OCI-LY3 (cell line): ENCODE results near the gene LHX4.
A peak's percentile ranks its signal among the peaks of the same experiment; 100 is the strongest.

Source experiments
- H2AFZ ChIP-seq: fragments of 200-600, 300-600 bp; shearing (Covaris generic); 2 replicates; pipeline ENCODE4 v1.6.0; 2014; ENCODE audit warnings: antibody characterized with exemption, low read depth, low read length
- H3K27ac ChIP-seq: fragments of 200-600, 300-600 bp; sonication (generic); 2 replicates; pipeline ENCODE4 v1.5.1; 2014; ENCODE audit warnings: mild to moderate bottlenecking, low read length, moderate library complexity, mixed read lengths
- H3K27me3 ChIP-seq: fragments of 200-600, 300-600 bp; sonication (generic); 2 replicates; pipeline ENCODE4 v1.6.1; 2014; ENCODE audit warnings: low read depth, low read length, mixed read lengths
- H3K36me3 ChIP-seq: fragments of 200-600, 300-600 bp; sonication (generic); replicated peaks from 2 replicates; pipeline ENCODE3; 2014; ENCODE audit warnings: low read depth, low read length, mixed read lengths
- H3K4me1 ChIP-seq: fragments of 300-600, 200-600 bp; sonication (generic); 2 replicates; pipeline ENCODE4 v1.6.1; 2014; ENCODE audit warnings: low read length, mixed read lengths
- H3K4me2 ChIP-seq: fragments of 200-600, 300-600 bp; sonication (generic); 2 replicates; pipeline ENCODE4 v1.6.1; 2014; ENCODE audit warnings: low read length, mixed read lengths
- H3K4me3 ChIP-seq: fragments of 300-600, 200-600 bp; sonication (generic); 2 replicates; pipeline ENCODE4 v1.5.1; 2014; ENCODE audit warnings: antibody characterized with exemption, mild to moderate bottlenecking, low read length, moderate library complexity
- H3K79me2 ChIP-seq: fragments of 300-600, 200-600 bp; shearing (Covaris generic); 2 replicates; pipeline ENCODE4 v1.6.1; 2014; ENCODE audit warnings: mild to moderate bottlenecking, low read length, mixed read lengths
- H3K9ac ChIP-seq: fragments of 300-600, 200-600 bp; shearing (Covaris generic); 2 replicates; pipeline ENCODE4 v1.6.0; 2014; ENCODE audit warnings: mild to moderate bottlenecking, low read length, moderate library complexity
- H3K9me3 ChIP-seq: fragments of 200-600, 300-600 bp; shearing (Covaris generic); 2 replicates; pipeline ENCODE4 v1.6.1; 2014; ENCODE audit warnings: low read length, mixed read lengths; ENCODE audit not compliant: insufficient read depth
- H4K20me1 ChIP-seq: fragments of 200-600, 300-600 bp; sonication (generic); 2 replicates; pipeline ENCODE4 v1.6.1; 2016; ENCODE audit warnings: low read length, mixed read lengths; ENCODE audit not compliant: insufficient read depth
- EZH2phosphoT487 ChIP-seq: fragments of 200-600 bp; shearing (Covaris generic); IDR thresholded peaks from 2 replicates; pipeline ENCODE4 v1.6.1; 2018; ENCODE audit warnings: antibody characterized with exemption, mixed run types, low read depth
- TF ChIP-seq, protein P1 (sequence below): fragments of 200-600, 300-600 bp; sonication (generic); IDR thresholded peaks from 2 replicates; pipeline ENCODE4 v1.5.1; 2014; ENCODE audit warnings: antibody characterized with exemption, low read length, low read depth

LHX4 gene

DNA sequence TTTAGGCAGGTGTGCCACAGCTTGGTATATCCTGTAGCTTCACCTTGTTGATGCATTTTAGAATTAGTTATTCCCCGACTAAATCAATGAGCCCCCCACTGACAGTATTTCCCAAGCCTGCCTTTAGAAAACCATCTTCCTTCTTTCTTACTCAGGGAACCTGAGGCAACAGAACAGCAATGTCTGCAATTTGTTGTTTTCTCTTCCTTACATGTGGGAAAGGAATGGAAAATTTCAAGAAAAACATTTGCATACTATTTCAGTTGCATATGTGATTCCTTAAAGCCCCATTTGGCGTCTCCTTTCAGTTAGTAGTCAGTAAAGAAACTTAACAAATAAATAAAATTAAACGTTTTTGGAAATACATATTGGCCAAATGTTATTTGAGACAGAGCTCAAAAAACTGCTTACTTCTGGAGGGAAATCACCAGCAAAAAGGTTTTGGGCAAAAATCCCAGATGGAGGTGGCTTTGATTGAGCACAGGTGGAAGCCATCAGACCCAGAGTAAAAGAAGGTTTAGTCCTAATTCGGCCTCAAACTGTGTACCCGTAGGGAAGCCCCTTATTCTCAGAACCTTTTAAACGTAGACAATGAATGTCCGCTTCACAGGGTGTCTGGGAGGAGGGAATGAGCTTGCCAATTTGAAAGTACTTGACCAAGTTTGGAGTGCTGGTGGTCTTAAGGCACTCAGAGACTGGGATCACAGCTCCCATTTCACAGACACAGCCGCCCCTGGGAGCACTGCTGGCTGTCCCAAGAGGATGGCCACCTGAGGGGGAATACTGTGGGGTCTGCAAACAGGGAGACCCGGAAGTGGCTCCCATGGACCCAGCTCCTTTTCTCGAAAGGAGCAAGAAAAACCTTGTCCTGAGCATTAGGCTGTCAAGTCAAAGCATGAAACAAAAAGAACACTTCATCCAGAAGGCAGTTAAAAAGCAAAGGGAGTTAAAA lies 9.4 kb downstream of the LHX4 start:
- Histone ChIP-seq H3K4me2 (no peak overlapping the region), H3K27ac (no peak overlapping the region), H3K4me3 (no peak overlapping the region), H3K9me3 (no peaks in the 10 kb centered on the region), H3K79me2 (no peaks in the 10 kb centered on the region), H2AFZ (no peak overlapping the region), H3K27me3 (peaks cover 55% of the 10 kb centered on the region), H4K20me1 (no peaks in the 10 kb centered on the region), H3K4me1 (no peaks in the 10 kb centered on the region), H3K9ac (no peak overlapping the region), H3K36me3 (no peaks in the 10 kb centered on the region)
- TF ChIP-seq, protein P1, sequence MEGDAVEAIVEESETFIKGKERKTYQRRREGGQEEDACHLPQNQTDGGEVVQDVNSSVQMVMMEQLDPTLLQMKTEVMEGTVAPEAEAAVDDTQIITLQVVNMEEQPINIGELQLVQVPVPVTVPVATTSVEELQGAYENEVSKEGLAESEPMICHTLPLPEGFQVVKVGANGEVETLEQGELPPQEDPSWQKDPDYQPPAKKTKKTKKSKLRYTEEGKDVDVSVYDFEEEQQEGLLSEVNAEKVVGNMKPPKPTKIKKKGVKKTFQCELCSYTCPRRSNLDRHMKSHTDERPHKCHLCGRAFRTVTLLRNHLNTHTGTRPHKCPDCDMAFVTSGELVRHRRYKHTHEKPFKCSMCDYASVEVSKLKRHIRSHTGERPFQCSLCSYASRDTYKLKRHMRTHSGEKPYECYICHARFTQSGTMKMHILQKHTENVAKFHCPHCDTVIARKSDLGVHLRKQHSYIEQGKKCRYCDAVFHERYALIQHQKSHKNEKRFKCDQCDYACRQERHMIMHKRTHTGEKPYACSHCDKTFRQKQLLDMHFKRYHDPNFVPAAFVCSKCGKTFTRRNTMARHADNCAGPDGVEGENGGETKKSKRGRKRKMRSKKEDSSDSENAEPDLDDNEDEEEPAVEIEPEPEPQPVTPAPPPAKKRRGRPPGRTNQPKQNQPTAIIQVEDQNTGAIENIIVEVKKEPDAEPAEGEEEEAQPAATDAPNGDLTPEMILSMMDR, result no peak
- TF ChIP-seq EZH2phosphoT487, result no peak

DNA sequence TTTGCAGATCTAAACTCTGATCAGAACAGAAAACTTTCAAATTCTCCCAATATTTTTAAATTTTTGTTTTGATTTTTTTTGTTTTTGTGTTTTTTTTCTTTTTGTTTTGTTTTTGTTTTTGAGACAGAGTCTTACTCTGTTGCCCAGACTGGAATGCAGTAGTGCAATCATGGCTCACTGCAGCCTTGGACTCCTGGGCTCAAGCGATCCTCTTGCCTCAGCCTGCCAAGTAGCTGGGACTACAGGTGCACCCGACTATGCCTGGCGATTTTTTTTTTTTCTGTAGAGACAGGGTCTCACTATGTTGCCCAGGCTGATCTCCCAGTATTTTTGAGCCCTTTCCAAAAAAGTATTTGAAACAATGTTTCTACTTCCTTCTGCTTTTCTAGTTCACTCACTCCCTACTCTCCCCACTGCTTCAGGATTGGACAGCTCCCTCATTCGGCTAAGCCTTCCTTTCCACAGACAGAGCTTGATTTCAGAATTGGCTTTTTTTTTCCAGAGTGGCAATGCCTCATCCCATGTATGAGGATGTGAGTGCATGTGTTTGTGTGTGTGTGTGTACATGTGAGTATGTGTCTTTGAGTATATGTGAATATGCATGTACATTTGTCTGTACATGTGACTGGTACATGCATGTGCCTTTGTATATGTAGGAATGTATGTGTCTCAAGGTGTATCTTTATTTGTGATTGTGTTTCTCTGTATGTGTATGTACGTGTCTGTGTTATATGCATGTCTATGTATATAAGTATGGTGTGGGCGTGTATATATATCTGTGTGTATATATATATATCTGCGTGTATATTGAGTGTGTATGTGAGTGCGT lies 11.9 kb downstream of the LHX4 start:
- Histone ChIP-seq H3K9ac (no peak overlapping the region), H2AFZ (no peak overlapping the region), H3K4me2 (no peak overlapping the region), H3K36me3 (no peaks in the 10 kb centered on the region), H3K4me3 (no peak overlapping the region), H3K9me3 (no peaks in the 10 kb centered on the region), H4K20me1 (no peaks in the 10 kb centered on the region), H3K79me2 (no peaks in the 10 kb centered on the region), H3K4me1 (no peaks in the 10 kb centered on the region), H3K27me3 (peaks cover 47% of the 10 kb centered on the region), H3K27ac (no peak overlapping the region)
- TF ChIP-seq, protein P1, result no peak
- TF ChIP-seq EZH2phosphoT487, result no peak

DNA sequence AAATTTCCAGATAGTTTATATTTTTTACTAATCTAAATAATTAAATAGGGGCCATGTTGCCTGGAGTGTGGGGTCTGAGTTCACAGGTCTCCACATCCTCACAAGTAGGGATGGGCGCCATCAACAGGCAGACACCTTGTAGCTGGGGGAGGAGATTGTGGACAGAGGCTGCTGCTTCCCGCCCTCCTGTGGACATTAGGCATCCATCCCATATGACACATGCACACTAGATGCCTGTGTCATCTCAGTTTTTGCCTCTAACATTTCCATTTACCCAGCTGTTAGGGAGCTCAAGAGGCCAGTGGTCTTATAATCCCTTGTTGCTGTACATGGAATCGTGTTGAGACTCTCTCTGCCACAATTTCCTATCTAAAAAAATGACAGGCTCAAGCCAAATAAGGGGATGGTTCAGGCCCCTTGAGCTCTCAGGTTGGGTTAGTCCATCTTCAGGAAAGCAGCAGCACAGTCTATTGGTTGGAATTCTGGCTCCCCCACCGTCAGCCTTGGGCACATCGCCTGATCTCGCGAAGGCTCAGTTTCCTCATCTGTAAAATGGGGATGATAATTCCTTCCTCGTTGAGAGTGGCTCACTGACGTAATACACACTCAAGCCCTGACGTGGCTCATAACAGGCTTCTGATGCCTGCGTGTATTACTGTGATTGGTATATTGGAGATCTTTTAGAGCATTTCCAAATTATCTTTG lies 13.6 kb downstream of the LHX4 start:
- no peak overlapping the region for H3K4me2 ChIP-seq
- H3K36me3 ChIP-seq, result no peaks in the 10 kb centered on the region
- H3K4me3 ChIP-seq, result no peak overlapping the region
- no peak overlapping the region for H3K9ac ChIP-seq
- H3K9me3 ChIP-seq, result no peaks in the 10 kb centered on the region
- H3K4me1 ChIP-seq, result no peaks in the 10 kb centered on the region
- H2AFZ ChIP-seq, result no peak overlapping the region
- peaks cover 29% of the 10 kb centered on the region for H3K27me3 ChIP-seq
- no peaks in the 10 kb centered on the region for H3K79me2 ChIP-seq
- no peak overlapping the region for H3K27ac ChIP-seq
- TF ChIP-seq EZH2phosphoT487, result no peak
- TF ChIP-seq, protein P1, result 0 out of 2 replicates have a peak, but pooled peaks have one; percentile 6
- H4K20me1 ChIP-seq, result no peaks in the 10 kb centered on the region
